ENCODE data around the gene C2orf76. TPM values are rescaled to one million over a fixed set of nuclear protein-coding genes. Genes with fewer than 3 reads are reported as not detected.

C2orf76 gene
- total RNA-seq, 4 donors from 2014 or later = 1.6 to 2.9 TPM; not detected in 2

DNA sequence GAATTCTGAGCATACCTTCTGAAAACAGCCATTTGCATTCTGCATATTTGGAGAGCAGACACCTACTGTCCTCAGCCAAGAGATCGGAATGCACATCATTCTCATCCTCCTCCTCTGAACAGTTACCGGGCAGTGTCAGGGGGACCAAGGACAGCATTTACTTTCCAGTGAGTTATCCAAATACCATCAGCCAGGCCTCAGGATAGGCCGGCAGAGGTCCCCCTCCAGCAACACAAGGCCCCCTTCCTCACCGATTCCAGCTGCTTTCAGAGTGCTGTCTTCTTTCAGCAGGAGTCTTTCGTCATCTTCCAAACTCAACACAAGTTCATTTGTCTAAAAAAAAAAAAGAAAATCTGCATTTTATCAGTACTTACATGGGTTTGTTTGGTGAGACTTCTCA lies 55.3 kb downstream of the C2orf76 start:
- no peak for DNase-seq

DNA sequence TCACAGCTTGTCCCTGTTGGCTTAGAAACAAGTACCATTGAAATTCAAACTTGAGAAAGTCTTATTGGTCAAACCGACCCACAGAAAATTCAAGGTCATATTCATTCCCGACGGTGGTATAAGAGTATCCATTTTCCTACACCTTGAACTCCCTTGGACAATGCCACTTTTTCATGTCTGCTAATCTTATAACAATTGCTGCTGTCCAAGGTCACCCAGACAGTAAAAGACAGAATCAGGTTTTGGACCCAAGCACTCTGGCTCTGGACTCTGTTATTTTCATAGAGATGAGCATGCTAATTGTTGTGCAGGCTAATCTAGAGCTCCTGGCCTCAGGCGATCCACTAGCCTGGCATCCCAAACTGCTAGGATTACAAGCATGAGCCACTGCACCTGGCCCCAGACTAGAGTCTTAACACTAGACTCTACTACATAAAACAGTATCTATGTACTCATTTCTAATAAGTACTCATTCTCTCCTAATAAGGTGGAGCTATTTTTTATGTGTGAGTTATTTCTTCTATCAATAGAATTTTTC lies 57.8 kb downstream of the C2orf76 start:
- Histone ChIP-seq H3K4me3 (no peak overlapping the region), H3K36me3 (no peaks in the 10 kb centered on the region), H3K27ac (no peak overlapping the region), H3K9me3 (no peaks in the 10 kb centered on the region), H3K27me3 (no peaks in the 10 kb centered on the region), H3K4me1 (peaks cover 0 to 3% (median 0%) of the 10 kb centered on the region in 4 donors)
- TF ChIP-seq, protein P1, sequence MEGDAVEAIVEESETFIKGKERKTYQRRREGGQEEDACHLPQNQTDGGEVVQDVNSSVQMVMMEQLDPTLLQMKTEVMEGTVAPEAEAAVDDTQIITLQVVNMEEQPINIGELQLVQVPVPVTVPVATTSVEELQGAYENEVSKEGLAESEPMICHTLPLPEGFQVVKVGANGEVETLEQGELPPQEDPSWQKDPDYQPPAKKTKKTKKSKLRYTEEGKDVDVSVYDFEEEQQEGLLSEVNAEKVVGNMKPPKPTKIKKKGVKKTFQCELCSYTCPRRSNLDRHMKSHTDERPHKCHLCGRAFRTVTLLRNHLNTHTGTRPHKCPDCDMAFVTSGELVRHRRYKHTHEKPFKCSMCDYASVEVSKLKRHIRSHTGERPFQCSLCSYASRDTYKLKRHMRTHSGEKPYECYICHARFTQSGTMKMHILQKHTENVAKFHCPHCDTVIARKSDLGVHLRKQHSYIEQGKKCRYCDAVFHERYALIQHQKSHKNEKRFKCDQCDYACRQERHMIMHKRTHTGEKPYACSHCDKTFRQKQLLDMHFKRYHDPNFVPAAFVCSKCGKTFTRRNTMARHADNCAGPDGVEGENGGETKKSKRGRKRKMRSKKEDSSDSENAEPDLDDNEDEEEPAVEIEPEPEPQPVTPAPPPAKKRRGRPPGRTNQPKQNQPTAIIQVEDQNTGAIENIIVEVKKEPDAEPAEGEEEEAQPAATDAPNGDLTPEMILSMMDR (IDR thresholded peaks at IDR 0.05) = no peak
- no peak for TF ChIP-seq POLR2A (IDR thresholded peaks at IDR 0.05)
- DNase-seq = no peak

More for the DNA sequence above, 55.3 kb downstream of the C2orf76 start:
- Histone ChIP-seq H3K4me1 (peaks cover 0 to 3% (median 0%) of the 10 kb centered on the region in 4 donors), H3K27ac (no peak overlapping the region), H3K36me3 (no peaks in the 10 kb centered on the region), H3K9me3 (no peaks in the 10 kb centered on the region), H3K4me3 (no peak overlapping the region), H3K27me3 (no peaks in the 10 kb centered on the region)
- no peak for TF ChIP-seq POLR2A (IDR thresholded peaks at IDR 0.05)

DNA sequence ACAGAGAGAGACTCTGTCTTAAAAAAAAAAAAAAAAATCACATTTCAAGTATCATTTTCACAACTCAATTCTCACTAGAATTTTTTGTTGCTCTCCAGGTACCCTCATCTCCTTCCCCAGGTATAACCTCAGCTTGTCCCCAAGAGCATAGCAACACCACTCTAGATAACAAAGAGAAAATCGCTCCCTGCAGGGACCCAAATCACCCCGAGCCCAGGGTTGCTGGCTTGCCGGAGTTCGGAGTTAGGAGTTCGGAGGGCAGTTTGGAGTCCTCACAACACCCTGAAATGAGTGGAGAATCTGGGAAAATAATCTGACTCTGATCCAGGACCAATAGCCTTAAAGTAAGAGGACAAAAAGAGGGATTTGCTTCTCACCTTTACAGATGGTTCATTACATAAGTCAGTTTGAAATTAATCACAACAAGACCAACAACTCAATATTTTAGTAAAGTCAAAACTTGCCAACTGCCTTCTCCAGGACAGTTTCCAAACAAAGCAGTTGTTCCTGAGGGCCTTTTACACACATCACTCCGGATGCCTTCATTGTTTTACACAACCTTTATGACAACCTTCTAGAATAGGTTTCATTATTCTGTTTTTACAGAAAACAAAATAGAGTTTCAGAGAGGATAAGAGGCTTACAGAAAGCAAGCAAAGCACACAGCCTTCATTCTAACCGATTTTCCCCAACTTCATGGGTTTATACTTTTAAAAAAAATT lies 59.1 kb downstream of the C2orf76 start:
- Histone ChIP-seq H3K4me3 (no peak overlapping the region), H3K9me3 (no peaks in the 10 kb centered on the region), H3K36me3 (no peaks in the 10 kb centered on the region), H3K27me3 (no peaks in the 10 kb centered on the region), H3K27ac (no peak overlapping the region), H3K4me1 (peaks cover 0 to 3% (median 0%) of the 10 kb centered on the region in 4 donors)
- TF ChIP-seq, protein P1 (IDR thresholded peaks at IDR 0.05) = no peak
- no peak for TF ChIP-seq POLR2A (IDR thresholded peaks at IDR 0.05)
- no peak for DNase-seq

DNA sequence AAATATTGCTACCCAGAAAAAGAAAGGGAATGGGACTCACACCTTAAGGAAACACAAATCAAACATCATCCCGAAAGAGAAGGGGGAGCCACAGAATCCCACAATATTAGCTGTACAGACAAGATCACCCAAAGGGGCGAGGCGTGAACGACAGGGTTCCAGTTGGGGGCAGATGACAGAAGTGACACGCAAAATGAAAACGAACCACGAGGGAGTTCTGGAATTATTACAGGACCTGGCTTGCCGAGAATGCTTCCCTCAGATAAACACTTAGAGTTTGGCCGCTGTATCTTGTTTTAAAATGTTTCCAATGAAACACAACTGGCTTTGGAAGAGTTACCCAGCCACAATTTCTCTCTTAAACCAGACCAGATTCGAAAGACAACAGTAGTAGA lies 60.4 kb downstream of the C2orf76 start:
- no peak for DNase-seq
- Histone ChIP-seq H3K36me3 (no peaks in the 10 kb centered on the region), H3K4me3 (no peak overlapping the region), H3K9me3 (no peaks in the 10 kb centered on the region), H3K27ac (no peak overlapping the region), H3K4me1 (peaks cover 0 to 3% (median 0%) of the 10 kb centered on the region in 4 donors), H3K27me3 (no peaks in the 10 kb centered on the region)
- no peak for TF ChIP-seq POLR2A (IDR thresholded peaks at IDR 0.05)
- TF ChIP-seq, protein P1 (IDR thresholded peaks at IDR 0.05) = no peak

DNA sequence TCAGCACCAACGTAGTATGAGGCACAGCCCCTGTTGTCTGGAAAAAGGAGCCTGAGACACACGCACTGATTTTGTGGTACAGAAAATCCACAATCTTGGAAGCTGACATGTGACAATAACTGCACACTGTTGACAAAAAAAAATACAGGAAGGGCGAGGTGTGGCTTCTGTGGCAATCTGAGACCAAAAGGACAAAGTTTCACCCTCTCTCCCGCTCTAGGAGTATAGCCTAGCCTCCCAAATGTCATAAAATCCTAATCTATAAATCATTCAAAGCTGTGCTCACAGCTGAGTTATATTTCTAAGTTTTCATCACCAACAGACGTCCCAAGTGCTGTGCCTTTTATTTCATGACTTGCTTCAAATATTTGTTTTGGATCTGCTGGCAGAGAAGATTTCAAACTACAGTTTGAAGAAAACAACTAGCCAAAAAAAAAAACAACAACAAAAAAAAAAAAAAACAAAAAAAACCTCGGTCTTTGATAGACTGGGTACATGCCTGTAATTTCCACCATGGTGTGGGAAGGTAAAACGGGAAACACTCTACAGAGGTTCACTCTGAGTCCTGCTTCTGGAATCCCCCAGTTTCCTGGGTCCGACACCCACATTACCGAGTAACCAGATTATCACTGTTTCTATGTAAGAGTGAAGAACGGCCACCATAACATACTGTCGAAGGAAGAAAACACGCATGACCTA lies 61.0 kb downstream of the C2orf76 start:
- TF ChIP-seq, protein P1 (IDR thresholded peaks at IDR 0.05) = no peak
- no peak for TF ChIP-seq POLR2A (IDR thresholded peaks at IDR 0.05)
- Histone ChIP-seq H3K4me3 (no peak overlapping the region), H3K4me1 (peaks cover 0 to 3% (median 0%) of the 10 kb centered on the region in 4 donors), H3K36me3 (no peaks in the 10 kb centered on the region), H3K9me3 (no peaks in the 10 kb centered on the region), H3K27ac (no peak overlapping the region), H3K27me3 (no peaks in the 10 kb centered on the region)
- DNase-seq = no peak

DNA sequence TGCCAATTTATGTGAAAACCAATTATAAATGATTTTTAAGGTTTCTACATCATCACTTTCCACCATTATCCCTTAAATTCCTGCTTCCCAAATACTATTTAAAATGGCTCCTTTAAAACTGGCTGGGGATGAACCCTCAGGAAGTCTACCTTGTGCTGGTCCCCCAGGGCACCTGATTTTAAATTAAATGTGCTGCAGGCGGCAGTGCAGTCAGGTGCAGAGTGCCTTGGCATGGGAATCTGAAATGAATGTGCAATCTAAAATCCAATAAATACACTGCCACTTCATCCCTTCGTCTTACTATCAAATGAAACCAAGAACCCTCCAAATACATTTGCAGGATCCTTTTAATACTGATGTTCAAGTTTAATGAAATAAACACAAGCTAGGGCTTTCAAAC lies 61.8 kb downstream of the C2orf76 start:
- DNase-seq = no peak
- Histone ChIP-seq H3K36me3 (no peaks in the 10 kb centered on the region), H3K4me3 (no peak overlapping the region), H3K27ac (no peak overlapping the region), H3K27me3 (no peaks in the 10 kb centered on the region), H3K9me3 (no peaks in the 10 kb centered on the region), H3K4me1 (peaks cover 0 to 3% (median 0%) of the 10 kb centered on the region in 4 donors)
- no peak for TF ChIP-seq POLR2A (IDR thresholded peaks at IDR 0.05)

All from Peyer's patch (tissue), 4 donors.